ENCODE results near the gene VN1R5. TPM values are rescaled to one million over a fixed set of nuclear protein-coding genes. Genes with fewer than 3 reads are reported as not detected.

Gene VN1R5
- total RNA-seq, 1 donor from 2014 or later = not detected

DNA sequence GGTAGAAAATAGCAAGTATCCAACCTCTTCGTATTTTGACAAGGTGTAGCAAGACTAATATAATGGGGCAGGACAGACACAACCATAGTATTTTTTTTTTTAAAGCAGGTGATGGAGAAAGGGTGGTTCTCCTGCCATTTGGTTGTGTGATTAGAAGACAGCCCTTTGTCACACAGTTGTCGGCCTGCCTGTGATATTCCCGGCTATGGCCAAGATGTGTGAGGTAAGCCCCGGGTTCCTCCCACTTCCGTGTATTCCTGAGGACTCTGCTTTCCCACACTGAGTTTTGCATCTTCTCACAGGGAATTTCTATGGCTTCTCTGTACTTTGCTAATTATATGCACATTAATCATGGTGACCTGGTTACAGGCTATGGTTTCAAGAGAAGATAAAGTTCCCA lies 39.9 kb downstream of the VN1R5 start:
- no peak overlapping the region for H3K4me3 Mint-ChIP-seq (ENCODE audit: unreplicated experiment)
- H3K27ac Mint-ChIP-seq (ENCODE audit: unreplicated experiment) = no peak overlapping the region
- H3K36me3 Mint-ChIP-seq (ENCODE audit: unreplicated experiment) = peaks cover 7% of the 10 kb centered on the region
- TF ChIP-seq, protein P1, sequence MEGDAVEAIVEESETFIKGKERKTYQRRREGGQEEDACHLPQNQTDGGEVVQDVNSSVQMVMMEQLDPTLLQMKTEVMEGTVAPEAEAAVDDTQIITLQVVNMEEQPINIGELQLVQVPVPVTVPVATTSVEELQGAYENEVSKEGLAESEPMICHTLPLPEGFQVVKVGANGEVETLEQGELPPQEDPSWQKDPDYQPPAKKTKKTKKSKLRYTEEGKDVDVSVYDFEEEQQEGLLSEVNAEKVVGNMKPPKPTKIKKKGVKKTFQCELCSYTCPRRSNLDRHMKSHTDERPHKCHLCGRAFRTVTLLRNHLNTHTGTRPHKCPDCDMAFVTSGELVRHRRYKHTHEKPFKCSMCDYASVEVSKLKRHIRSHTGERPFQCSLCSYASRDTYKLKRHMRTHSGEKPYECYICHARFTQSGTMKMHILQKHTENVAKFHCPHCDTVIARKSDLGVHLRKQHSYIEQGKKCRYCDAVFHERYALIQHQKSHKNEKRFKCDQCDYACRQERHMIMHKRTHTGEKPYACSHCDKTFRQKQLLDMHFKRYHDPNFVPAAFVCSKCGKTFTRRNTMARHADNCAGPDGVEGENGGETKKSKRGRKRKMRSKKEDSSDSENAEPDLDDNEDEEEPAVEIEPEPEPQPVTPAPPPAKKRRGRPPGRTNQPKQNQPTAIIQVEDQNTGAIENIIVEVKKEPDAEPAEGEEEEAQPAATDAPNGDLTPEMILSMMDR (IDR thresholded peaks at IDR 0.05; ENCODE audit: partially characterized antibody, unreplicated experiment) = no peak
- H3K4me1 Mint-ChIP-seq (ENCODE audit: low read depth, unreplicated experiment) = peaks cover 14% of the 10 kb centered on the region
- H3K27me3 Mint-ChIP-seq (ENCODE audit: unreplicated experiment) = peaks cover 5% of the 10 kb centered on the region
- DNase-seq = no peak
- peaks cover 7% of the 10 kb centered on the region for H3K9me3 Mint-ChIP-seq (ENCODE audit: unreplicated experiment)

DNA sequence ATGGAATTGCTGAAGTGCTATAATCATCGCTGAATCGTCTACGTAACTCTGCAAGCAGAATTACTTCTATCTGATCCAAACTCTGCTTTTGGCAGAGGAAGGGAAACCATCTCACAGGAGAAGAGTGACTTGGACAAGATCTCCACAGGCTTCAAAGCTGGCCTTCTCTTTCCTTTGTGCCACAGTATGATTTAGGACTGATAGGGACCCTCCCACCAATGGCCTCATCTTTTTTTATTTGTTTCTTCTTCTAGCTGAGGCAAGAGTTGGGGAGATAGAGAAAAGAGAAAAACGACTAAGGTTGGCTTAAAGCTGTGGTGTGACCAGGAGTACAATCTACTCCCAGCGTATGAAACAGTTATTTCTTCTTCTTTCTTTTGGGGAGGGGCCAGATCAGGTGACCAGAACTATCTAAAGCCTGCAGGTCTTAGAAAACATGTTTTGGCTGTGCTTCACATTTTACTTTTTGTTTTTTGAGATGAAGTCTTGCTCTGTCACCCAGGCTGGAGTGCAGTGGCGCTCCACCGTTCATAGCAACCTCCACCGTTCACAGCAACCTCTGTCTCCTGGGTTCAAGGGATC lies 40.8 kb downstream of the VN1R5 start:
- Mint-ChIP-seq H3K36me3 (ENCODE audit: unreplicated experiment) (peaks cover 7% of the 10 kb centered on the region), H3K27ac (ENCODE audit: unreplicated experiment) (no peak overlapping the region), H3K9me3 (ENCODE audit: unreplicated experiment) (peaks cover 8% of the 10 kb centered on the region), H3K4me1 (ENCODE audit: low read depth, unreplicated experiment) (peaks cover 12% of the 10 kb centered on the region), H3K27me3 (ENCODE audit: unreplicated experiment) (peaks cover 5% of the 10 kb centered on the region), H3K4me3 (ENCODE audit: unreplicated experiment) (no peak overlapping the region)
- TF ChIP-seq, protein P1 (IDR thresholded peaks at IDR 0.05; ENCODE audit: partially characterized antibody, unreplicated experiment) = no peak
- DNase-seq = no peak

DNA sequence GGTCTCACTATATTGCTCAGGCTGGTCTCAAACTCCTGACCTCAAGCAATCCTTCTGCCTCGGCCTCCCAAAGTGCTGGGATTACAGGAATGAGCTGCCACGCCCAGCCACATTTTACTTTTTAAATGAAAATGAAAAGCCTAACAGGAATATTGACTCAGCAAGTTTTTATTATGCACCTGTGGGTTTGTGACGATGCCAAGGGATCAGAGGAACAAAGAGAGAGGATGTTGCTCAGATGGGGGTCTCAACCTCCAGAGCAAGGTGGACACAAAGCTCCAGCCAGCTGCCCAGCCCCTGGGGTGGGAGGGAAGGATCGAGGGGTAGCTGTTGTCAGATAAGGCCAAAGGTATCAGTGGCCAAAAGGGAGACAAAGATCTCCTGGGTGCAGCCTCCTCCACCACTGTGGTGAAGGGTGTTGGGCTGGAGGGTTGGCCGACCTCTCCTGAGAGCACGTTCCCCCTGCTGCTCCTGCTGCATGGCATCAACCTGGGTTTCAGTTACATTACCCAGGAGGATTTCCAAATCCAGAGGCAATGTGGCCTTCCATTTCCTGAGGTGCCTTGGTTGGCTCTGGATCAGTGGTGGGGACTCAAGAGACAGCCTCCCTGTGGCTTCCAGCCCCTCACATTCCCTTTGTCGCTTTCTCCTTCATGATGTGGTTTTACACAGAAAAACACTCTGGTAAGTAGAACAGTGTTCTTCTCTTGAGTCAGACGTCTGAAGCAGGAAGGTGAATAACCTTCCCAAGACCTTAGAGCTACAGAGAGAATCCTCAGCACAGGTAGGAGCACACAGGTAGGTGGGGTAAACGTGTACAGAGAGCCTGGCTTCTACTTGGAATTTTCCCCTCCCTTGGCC lies 41.6 kb downstream of the VN1R5 start:
- peaks cover 9% of the 10 kb centered on the region for H3K4me1 Mint-ChIP-seq (ENCODE audit: low read depth, unreplicated experiment)
- TF ChIP-seq, protein P1 (IDR thresholded peaks at IDR 0.05; ENCODE audit: partially characterized antibody, unreplicated experiment) = no peak
- H3K27ac Mint-ChIP-seq (ENCODE audit: unreplicated experiment) = peak overlapping the region; percentile 15
- no peak for DNase-seq
- peaks cover 7% of the 10 kb centered on the region for H3K9me3 Mint-ChIP-seq (ENCODE audit: unreplicated experiment)
- no peak overlapping the region for H3K4me3 Mint-ChIP-seq (ENCODE audit: unreplicated experiment)
- peaks cover 15% of the 10 kb centered on the region for H3K36me3 Mint-ChIP-seq (ENCODE audit: unreplicated experiment)
- H3K27me3 Mint-ChIP-seq (ENCODE audit: unreplicated experiment) = peaks cover 3% of the 10 kb centered on the region

DNA sequence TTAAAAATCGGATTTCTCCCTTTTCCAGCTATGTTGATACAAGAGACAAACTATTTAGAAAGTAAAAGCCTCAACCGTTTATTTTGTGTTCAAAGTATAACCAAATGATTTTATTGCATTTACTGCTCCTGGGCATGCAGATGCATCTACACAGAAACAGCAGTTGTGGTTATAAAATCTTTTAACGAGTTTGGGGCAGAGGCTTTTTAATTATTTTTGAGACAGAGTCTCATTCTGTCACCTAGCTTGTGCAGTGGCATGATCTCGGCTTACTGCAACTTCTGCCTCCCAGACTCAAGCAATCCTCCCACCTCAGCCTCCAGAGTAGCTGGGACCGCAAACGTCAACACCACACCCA lies 42.2 kb downstream of the VN1R5 start:
- Mint-ChIP-seq H3K27ac (ENCODE audit: unreplicated experiment) (no peak overlapping the region), H3K27me3 (ENCODE audit: unreplicated experiment) (peaks cover 3% of the 10 kb centered on the region), H3K36me3 (ENCODE audit: unreplicated experiment) (peaks cover 19% of the 10 kb centered on the region), H3K4me1 (ENCODE audit: low read depth, unreplicated experiment) (peaks cover 9% of the 10 kb centered on the region), H3K4me3 (ENCODE audit: unreplicated experiment) (no peak overlapping the region), H3K9me3 (ENCODE audit: unreplicated experiment) (peaks cover 8% of the 10 kb centered on the region)
- DNase-seq = no peak
- TF ChIP-seq, protein P1 (IDR thresholded peaks at IDR 0.05; ENCODE audit: partially characterized antibody, unreplicated experiment) = no peak

DNA sequence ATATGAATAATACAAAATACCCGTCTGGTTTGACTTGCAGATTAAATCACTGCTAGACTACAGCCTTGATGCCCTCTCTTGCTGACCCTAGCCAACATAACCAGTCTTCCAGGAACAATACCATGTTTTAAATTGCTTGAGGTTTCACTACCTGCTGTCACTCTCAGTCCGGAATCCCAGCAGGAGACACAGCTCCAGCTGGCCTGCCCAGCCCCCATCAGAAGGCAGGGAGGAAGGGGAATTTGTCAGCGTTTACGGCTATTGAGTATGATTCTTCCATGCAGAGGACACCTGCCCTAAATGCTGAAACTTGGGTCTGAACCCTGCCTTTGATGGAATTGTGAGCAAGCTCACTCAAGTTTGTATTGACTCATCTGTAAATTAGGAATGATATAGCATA lies 42.8 kb downstream of the VN1R5 start:
- Mint-ChIP-seq H3K4me1 (ENCODE audit: low read depth, unreplicated experiment) (peaks cover 9% of the 10 kb centered on the region), H3K4me3 (ENCODE audit: unreplicated experiment) (no peak overlapping the region), H3K27me3 (ENCODE audit: unreplicated experiment) (peaks cover 3% of the 10 kb centered on the region), H3K27ac (ENCODE audit: unreplicated experiment) (peak overlapping the region; percentile 50), H3K36me3 (ENCODE audit: unreplicated experiment) (peaks cover 25% of the 10 kb centered on the region), H3K9me3 (ENCODE audit: unreplicated experiment) (peaks cover 8% of the 10 kb centered on the region)
- TF ChIP-seq, protein P1 (IDR thresholded peaks at IDR 0.05; ENCODE audit: partially characterized antibody, unreplicated experiment) = no peak
- no peak for DNase-seq

Measured in glutamatergic neuron (in vitro differentiated cells).